ENCODE measurements around the gene ANKRD33B.
"Not testable (repeated sequence)": the region's sequence is repeated elsewhere in the genome, so short reads cannot be mapped to it uniquely, and the experiment has no call there.

Gene ANKRD33B

DNA sequence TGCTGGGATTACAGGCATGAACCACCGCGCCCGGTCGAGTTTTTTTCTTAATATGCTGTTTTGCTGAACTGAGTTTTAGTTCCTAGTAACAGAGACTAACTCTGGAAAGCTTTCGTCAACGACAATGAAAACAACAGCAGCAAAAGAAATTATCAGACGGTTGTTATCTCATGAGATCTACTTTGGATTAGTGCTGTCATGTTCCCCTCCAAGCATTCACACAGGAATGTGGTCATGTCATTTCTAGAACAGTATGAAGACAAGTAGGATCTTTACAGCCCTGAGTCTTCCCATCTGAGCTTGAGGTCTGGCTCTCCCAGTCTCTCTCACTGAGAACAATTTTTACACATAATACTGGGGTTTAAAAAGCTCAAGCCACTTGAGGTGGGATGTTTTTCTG lies 4.0 kb upstream of the ANKRD33B start:
- Mint-ChIP-seq H3K4me3 (no peak overlapping the region), H3K4me1 (ENCODE audit: low read depth) (peaks cover 5% of the 10 kb centered on the region), H3K36me3 (ENCODE audit: low read depth) (no peaks in the 10 kb centered on the region), H3K27ac (no peak overlapping the region), H3K27me3 (ENCODE audit: low read depth) (peaks cover 63% of the 10 kb centered on the region), H3K9me3 (no peaks in the 10 kb centered on the region)

GRCh38 chr5:10562201-10563109 lies 1.4 kb upstream of the ANKRD33B start:
- peak overlapping the region; percentile 51 for H3K4me3 Mint-ChIP-seq
- H3K27me3 Mint-ChIP-seq (ENCODE audit: low read depth) = peaks cover 40% of the 10 kb centered on the region
- H3K9me3 Mint-ChIP-seq = no peaks in the 10 kb centered on the region
- H3K4me1 Mint-ChIP-seq (ENCODE audit: low read depth) = peaks cover 23% of the 10 kb centered on the region
- peaks cover under 1% of the 10 kb centered on the region for H3K36me3 Mint-ChIP-seq (ENCODE audit: low read depth)
- peak overlapping the region; percentile 52 for H3K27ac Mint-ChIP-seq

DNA sequence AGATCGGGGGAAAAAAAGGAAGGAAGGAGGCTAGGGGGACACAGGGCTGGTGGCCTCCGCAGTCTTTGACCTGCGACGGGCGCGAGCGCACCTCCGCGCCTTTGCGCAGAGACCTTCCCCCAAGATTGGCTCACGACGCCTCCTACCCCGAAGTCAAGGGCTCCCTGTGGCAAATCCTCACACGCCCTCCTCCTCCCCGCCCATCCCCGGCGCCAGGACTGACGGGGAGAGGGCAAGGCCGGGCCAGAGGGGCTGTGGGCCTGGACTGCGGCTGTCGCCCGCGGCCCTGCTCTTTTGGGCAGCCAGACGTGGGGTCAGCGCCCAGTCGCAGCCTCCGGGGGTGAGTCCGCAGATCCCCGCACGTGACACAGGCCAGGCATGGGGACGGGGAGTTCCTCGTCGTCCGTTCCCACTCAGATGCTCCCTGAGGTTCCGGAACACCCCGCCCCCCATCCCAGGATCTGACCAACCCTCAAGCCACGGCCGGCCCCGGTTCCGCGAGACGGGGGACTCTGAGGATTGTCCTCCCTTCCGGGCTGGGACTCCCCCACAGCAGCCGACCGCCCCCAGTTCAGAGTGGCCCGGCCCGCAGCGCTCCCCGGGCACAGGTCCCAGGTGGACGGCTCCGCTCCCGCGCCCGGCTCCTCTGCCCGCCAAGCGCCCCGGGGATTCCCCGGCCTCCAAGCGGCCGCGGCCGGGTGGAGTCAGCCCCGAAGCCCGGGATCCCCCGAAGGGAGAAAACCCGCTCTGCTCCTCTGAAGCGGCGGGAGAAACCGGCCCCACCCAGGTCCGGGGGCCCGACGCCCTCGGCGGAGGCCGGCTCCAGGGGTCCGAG lies 543 bp upstream of the ANKRD33B start:
- Mint-ChIP-seq H3K36me3 (ENCODE audit: low read depth) (peaks cover 2% of the 10 kb centered on the region), H3K27me3 (ENCODE audit: low read depth) (peaks cover 32% of the 10 kb centered on the region), H3K4me1 (ENCODE audit: low read depth) (peaks cover 31% of the 10 kb centered on the region), H3K4me3 (peak overlapping the region; percentile 40), H3K9me3 (no peaks in the 10 kb centered on the region), H3K27ac (no peak overlapping the region)

- Mint-ChIP-seq H3K4me3 (peak overlapping the region; percentile 91), H3K9me3 (no peaks in the 10 kb centered on the region), H3K27ac (peak overlapping the region; percentile 76), H3K36me3 (ENCODE audit: low read depth) (peaks cover 2% of the 10 kb centered on the region), H3K4me1 (ENCODE audit: low read depth) (peaks cover 33% of the 10 kb centered on the region), H3K27me3 (ENCODE audit: low read depth) (peaks cover 20% of the 10 kb centered on the region)
Measured at GRCh38 chr5:10564838-10565784, 1.2 kb downstream of the ANKRD33B start.

GRCh38 chr5:10565785-10566542 lies 2.1 kb downstream of the ANKRD33B start:
- peaks cover 33% of the 10 kb centered on the region for H3K4me1 Mint-ChIP-seq (ENCODE audit: low read depth)
- no peaks in the 10 kb centered on the region for H3K9me3 Mint-ChIP-seq
- H3K36me3 Mint-ChIP-seq (ENCODE audit: low read depth) = peaks cover 2% of the 10 kb centered on the region
- peaks cover 12% of the 10 kb centered on the region for H3K27me3 Mint-ChIP-seq (ENCODE audit: low read depth)
- peak overlapping the region; percentile 34 for H3K27ac Mint-ChIP-seq
- H3K4me3 Mint-ChIP-seq = peak overlapping the region; percentile 91

DNA sequence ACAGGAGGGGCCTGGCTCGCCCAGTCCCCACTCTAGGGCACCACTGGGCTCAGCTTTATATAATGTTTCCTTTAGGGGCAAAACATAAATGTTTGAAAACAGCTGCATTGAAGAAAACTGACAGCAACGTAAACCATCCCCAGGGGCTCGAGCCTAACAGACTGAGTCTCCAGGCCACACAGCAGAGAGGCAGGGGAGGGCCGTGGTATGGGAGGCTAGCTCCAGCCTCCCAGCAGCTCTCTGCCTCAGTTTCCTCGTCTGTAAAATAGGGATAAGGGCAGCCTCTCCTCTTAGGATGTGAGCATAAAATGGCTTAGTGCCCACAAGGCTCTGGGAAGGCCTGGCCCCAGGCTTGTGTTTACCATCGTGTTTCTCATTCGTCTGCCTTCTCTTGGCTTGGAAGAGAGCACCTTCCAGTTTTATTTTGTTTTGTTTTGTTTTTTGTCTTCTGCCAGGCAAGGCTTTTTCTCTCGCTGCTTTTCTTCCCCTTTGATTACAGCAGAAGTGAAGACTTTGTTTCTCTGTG lies 2.7 kb downstream of the ANKRD33B start:
- H3K4me3 Mint-ChIP-seq = no peak overlapping the region
- no peaks in the 10 kb centered on the region for H3K9me3 Mint-ChIP-seq
- peaks cover 6% of the 10 kb centered on the region for H3K27me3 Mint-ChIP-seq (ENCODE audit: low read depth)
- H3K36me3 Mint-ChIP-seq (ENCODE audit: low read depth) = peaks cover 2% of the 10 kb centered on the region
- H3K27ac Mint-ChIP-seq = no peak overlapping the region
- peaks cover 33% of the 10 kb centered on the region for H3K4me1 Mint-ChIP-seq (ENCODE audit: low read depth)

GRCh38 chr5:10567121-10567591 lies 3.3 kb downstream of the ANKRD33B start:
- Mint-ChIP-seq H3K4me1 (ENCODE audit: low read depth) (peaks cover 30% of the 10 kb centered on the region), H3K27ac (no peak overlapping the region), H3K27me3 (ENCODE audit: low read depth) (peaks cover 3% of the 10 kb centered on the region), H3K9me3 (no peaks in the 10 kb centered on the region), H3K36me3 (ENCODE audit: low read depth) (peaks cover 2% of the 10 kb centered on the region), H3K4me3 (no peak overlapping the region)

- peaks cover 2% of the 10 kb centered on the region for H3K36me3 Mint-ChIP-seq (ENCODE audit: low read depth)
- H3K4me3 Mint-ChIP-seq = no peak overlapping the region
Measured at GRCh38 chr5:10567781-10568321, 4.0 kb downstream of the ANKRD33B start.

GRCh38 chr5:10570540-10570939 lies 6.7 kb downstream of the ANKRD33B start:
- not testable (repeated sequence) for H3K27me3 Mint-ChIP-seq (ENCODE audit: low read depth); H3K4me3 Mint-ChIP-seq; H3K9me3 Mint-ChIP-seq; H3K27ac Mint-ChIP-seq; H3K36me3 Mint-ChIP-seq (ENCODE audit: low read depth)
- peaks cover 22% of the 10 kb centered on the region for H3K4me1 Mint-ChIP-seq (ENCODE audit: low read depth)

More at GRCh38 chr5:10567781-10568321, 4.0 kb downstream of the ANKRD33B start:
- Mint-ChIP-seq H3K27ac (no peak overlapping the region), H3K9me3 (no peaks in the 10 kb centered on the region), H3K27me3 (ENCODE audit: low read depth) (no peaks in the 10 kb centered on the region), H3K4me1 (ENCODE audit: low read depth) (peaks cover 28% of the 10 kb centered on the region)

GRCh38 chr5:10572451-10572850 lies 8.6 kb downstream of the ANKRD33B start:
- no peak overlapping the region for H3K4me3 Mint-ChIP-seq
- H3K27ac Mint-ChIP-seq = no peak overlapping the region
- peaks cover 1% of the 10 kb centered on the region for H3K36me3 Mint-ChIP-seq (ENCODE audit: low read depth)
- no peaks in the 10 kb centered on the region for H3K9me3 Mint-ChIP-seq
- no peaks in the 10 kb centered on the region for H3K27me3 Mint-ChIP-seq (ENCODE audit: low read depth)
- H3K4me1 Mint-ChIP-seq (ENCODE audit: low read depth) = peaks cover 14% of the 10 kb centered on the region

GRCh38 chr5:10573487-10574145 lies 9.7 kb downstream of the ANKRD33B start:
- H3K27ac Mint-ChIP-seq = no peak overlapping the region
- peaks cover 14% of the 10 kb centered on the region for H3K4me1 Mint-ChIP-seq (ENCODE audit: low read depth)
- H3K9me3 Mint-ChIP-seq = no peaks in the 10 kb centered on the region
- no peaks in the 10 kb centered on the region for H3K36me3 Mint-ChIP-seq (ENCODE audit: low read depth)
- no peak overlapping the region for H3K4me3 Mint-ChIP-seq
- H3K27me3 Mint-ChIP-seq (ENCODE audit: low read depth) = no peaks in the 10 kb centered on the region

- not testable (repeated sequence) for H3K4me3 Mint-ChIP-seq; H3K27ac Mint-ChIP-seq; H3K27me3 Mint-ChIP-seq (ENCODE audit: low read depth); H3K36me3 Mint-ChIP-seq (ENCODE audit: low read depth); H3K9me3 Mint-ChIP-seq
- H3K4me1 Mint-ChIP-seq (ENCODE audit: low read depth) = peaks cover 25% of the 10 kb centered on the region
Measured at GRCh38 chr5:10574879-10575278, 11.0 kb downstream of the ANKRD33B start.
